ENCODE results near the gene PTPRK. TPM values are rescaled to one million over a fixed set of nuclear protein-coding genes. Genes with fewer than 3 reads are reported as not detected.

The PTPRK gene
- total and polyA plus RNA-seq, 10 of the 15 experiments (the other 5 are each of a cell fraction or from before 2014, with no cell fraction given), result 0.23 to 1.9 (median 0.55) TPM

GRCh38 chr6:128380891-128381290 lies 139.5 kb downstream of the PTPRK start (continued):
- TF ChIP-seq, protein P1, sequence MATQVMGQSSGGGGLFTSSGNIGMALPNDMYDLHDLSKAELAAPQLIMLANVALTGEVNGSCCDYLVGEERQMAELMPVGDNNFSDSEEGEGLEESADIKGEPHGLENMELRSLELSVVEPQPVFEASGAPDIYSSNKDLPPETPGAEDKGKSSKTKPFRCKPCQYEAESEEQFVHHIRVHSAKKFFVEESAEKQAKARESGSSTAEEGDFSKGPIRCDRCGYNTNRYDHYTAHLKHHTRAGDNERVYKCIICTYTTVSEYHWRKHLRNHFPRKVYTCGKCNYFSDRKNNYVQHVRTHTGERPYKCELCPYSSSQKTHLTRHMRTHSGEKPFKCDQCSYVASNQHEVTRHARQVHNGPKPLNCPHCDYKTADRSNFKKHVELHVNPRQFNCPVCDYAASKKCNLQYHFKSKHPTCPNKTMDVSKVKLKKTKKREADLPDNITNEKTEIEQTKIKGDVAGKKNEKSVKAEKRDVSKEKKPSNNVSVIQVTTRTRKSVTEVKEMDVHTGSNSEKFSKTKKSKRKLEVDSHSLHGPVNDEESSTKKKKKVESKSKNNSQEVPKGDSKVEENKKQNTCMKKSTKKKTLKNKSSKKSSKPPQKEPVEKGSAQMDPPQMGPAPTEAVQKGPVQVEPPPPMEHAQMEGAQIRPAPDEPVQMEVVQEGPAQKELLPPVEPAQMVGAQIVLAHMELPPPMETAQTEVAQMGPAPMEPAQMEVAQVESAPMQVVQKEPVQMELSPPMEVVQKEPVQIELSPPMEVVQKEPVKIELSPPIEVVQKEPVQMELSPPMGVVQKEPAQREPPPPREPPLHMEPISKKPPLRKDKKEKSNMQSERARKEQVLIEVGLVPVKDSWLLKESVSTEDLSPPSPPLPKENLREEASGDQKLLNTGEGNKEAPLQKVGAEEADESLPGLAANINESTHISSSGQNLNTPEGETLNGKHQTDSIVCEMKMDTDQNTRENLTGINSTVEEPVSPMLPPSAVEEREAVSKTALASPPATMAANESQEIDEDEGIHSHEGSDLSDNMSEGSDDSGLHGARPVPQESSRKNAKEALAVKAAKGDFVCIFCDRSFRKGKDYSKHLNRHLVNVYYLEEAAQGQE (IDR thresholded peaks at IDR 0.05; ENCODE audit: low read depth, low read length), result no peak
- no peak for TF ChIP-seq RELA (IDR thresholded peaks at IDR 0.05; ENCODE audit: borderline replicate concordance, partially characterized antibody)
- TF ChIP-seq, protein P2, sequence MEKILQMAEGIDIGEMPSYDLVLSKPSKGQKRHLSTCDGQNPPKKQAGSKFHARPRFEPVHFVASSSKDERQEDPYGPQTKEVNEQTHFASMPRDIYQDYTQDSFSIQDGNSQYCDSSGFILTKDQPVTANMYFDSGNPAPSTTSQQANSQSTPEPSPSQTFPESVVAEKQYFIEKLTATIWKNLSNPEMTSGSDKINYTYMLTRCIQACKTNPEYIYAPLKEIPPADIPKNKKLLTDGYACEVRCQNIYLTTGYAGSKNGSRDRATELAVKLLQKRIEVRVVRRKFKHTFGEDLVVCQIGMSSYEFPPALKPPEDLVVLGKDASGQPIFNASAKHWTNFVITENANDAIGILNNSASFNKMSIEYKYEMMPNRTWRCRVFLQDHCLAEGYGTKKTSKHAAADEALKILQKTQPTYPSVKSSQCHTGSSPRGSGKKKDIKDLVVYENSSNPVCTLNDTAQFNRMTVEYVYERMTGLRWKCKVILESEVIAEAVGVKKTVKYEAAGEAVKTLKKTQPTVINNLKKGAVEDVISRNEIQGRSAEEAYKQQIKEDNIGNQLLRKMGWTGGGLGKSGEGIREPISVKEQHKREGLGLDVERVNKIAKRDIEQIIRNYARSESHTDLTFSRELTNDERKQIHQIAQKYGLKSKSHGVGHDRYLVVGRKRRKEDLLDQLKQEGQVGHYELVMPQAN (conservative IDR thresholded peaks at IDR 0.05), result no peak
- TF ChIP-seq RAD21 (IDR thresholded peaks at IDR 0.05; ENCODE audit: insufficient read depth, low read depth, low read length), result no peak
- no peak for TF ChIP-seq ZBTB11 (CRISPR knock-in tag; IDR thresholded peaks at IDR 0.05)
- no peak for TF ChIP-seq HCFC1 (IDR thresholded peaks at IDR 0.05; ENCODE audit: low read length)

Measured in GM12878 (cell line).